PC-3 (cell line): ENCODE results near the gene MED12L. TPM values are rescaled to one million over a fixed set of nuclear protein-coding genes. Genes with fewer than 3 reads are reported as not detected.

Source experiments
- ATAC-seq: fragments of 200-7000 bp; cut with Tn5 transposase; 2 replicates; pipeline ENCODE4 v1.9.1; 2020; ENCODE audit warnings: mild to moderate bottlenecking, moderate library complexity
- BruUV-seq: library from RNA; stranded (reverse); fragments of 400-500 nt; replicated peaks from 2 replicates; lab custom pipeline; 2021; lab: Mats Ljungman, UMichigan
- CTCF ChIA-PET: fragments of 300-600 bp; sonication (Branson Sonifier 250); formaldehyde crosslinking; loops from one replicate; lab custom pipeline; 2022; ENCODE audit warnings: antibody characterized with exemption; lab: Charles Lee
- POLR2A ChIA-PET: fragments of 300-600 bp; sonication (Branson Sonifier 250); formaldehyde crosslinking; loops from one replicate; lab custom pipeline; 2022; ENCODE audit warnings: antibody characterized with exemption; ENCODE audit not compliant: unreplicated experiment; lab: Charles Lee
- DNase-seq: peaks from one replicate; pipeline ENCODE4 v3.0.0-alpha.2; 2015
- H2AFZ ChIP-seq: fragments of 300-600 bp; sonication (generic); 2 replicates; pipeline ENCODE4 v1.6.0; 2016; ENCODE audit warnings: antibody characterized with exemption, low read length
- H3F3A ChIP-seq: fragments of 300-600 bp; sonication (generic); one replicate; pipeline ENCODE4 v1.6.0; 2017; ENCODE audit warnings: antibody characterized with exemption, low read length, control low read depth, mild to moderate bottlenecking; ENCODE audit not compliant: unreplicated experiment
- H3K27ac ChIP-seq: fragments of 300-600 bp; sonication (generic); 2 replicates; pipeline ENCODE4 v1.5.1; 2016; ENCODE audit warnings: mild to moderate bottlenecking, low read length
- H3K27me3 ChIP-seq: fragments of 300-600 bp; sonication (generic); 2 replicates; pipeline ENCODE4 v1.6.1; 2016; ENCODE audit warnings: low read length, mixed read lengths
- H3K36me3 ChIP-seq: fragments of 300-600 bp; sonication (generic); 2 replicates; pipeline ENCODE4 v1.6.1; 2016; ENCODE audit warnings: low read depth, mixed run types, low read length, mixed read lengths
- H3K4me1 ChIP-seq: fragments of 300-600 bp; sonication (generic); 2 replicates; pipeline ENCODE4 v1.5.1; 2016; ENCODE audit warnings: low read length; ENCODE audit not compliant: insufficient read depth
- H3K4me2 ChIP-seq: fragments of 300-600 bp; sonication (generic); 2 replicates; pipeline ENCODE4 v1.6.0; 2016; ENCODE audit warnings: low read length
- H3K4me3 ChIP-seq: fragments of 300-600 bp; sonication (generic); 2 replicates; pipeline ENCODE4 v1.5.1; 2016; ENCODE audit warnings: mild to moderate bottlenecking, low read length, mixed read lengths
- H3K79me2 ChIP-seq: fragments of 300-600 bp; sonication (generic); 2 replicates; pipeline ENCODE4 v1.6.1; 2017; ENCODE audit warnings: low read length, mixed read lengths
- H3K9ac ChIP-seq: fragments of 300-600 bp; sonication (generic); 2 replicates; pipeline ENCODE4 v1.6.0; 2016; ENCODE audit warnings: mild to moderate bottlenecking, low read length
- H3K9me2 ChIP-seq: fragments of 300-600 bp; sonication (generic); replicated peaks from 2 replicates; pipeline ENCODE4 v1.6.1; 2016; ENCODE audit warnings: mixed run types, low read length, mixed read lengths
- H3K9me3 ChIP-seq: fragments of 300-600 bp; sonication (generic); 2 replicates; pipeline ENCODE4 v1.6.1; 2016; ENCODE audit warnings: low read length, mixed read lengths
- H4K20me1 ChIP-seq: fragments of 300-600 bp; sonication (generic); 2 replicates; pipeline ENCODE4 v1.6.1; 2016; ENCODE audit warnings: low read length, mixed read lengths
- EZH2 ChIP-seq: fragments of 300-600 bp; sonication (generic); IDR thresholded peaks from one replicate; pipeline ENCODE4 v1.6.1; 2017; ENCODE audit warnings: antibody characterized with exemption, mild to moderate bottlenecking, low read length; ENCODE audit not compliant: unreplicated experiment
- EZH2phosphoT487 ChIP-seq: fragments of 300-600 bp; sonication (generic); IDR thresholded peaks from 2 replicates; pipeline ENCODE4 v1.6.1; 2018; ENCODE audit warnings: mild to moderate bottlenecking, antibody characterized with exemption, low read length, borderline replicate concordance
- intact Hi-C: fragments of 100-400 bp; cut with micrococcal nuclease; formaldehyde crosslinking; loops from 2 replicates; pipeline ENCODE4 v1.9.0; 2023
- total RNA-seq: library from RNA; depleted of rRNA; stranded (reverse); fragments of >200 nt; gene quantifications from 2 replicates; pipeline ENCODE4 v1.2.3, GENCODE V29; 2014
- TF ChIP-seq, protein P1 (sequence below): fragments of 300-600 bp; sonication (generic); conservative IDR thresholded peaks from 2 replicates; pipeline ENCODE4 v1.5.1; 2017; ENCODE audit warnings: antibody characterized with exemption, low read depth, mild to moderate bottlenecking, low read length

MED12L gene
- total RNA-seq, 1 experiment from 2014 or later, result 0.55 TPM

GRCh38 chr3:151166161-151166560 lies 80.7 kb downstream of the MED12L start:
- intact Hi-C loops, result loop anchor here (10.0 kb wide), 1 partner anchor 259 kb away; no protein-coding TSS in a partner anchor
- H3K27me3 ChIP-seq, result no peaks in the 10 kb centered on the region
- no peaks in the 10 kb centered on the region for H3K4me1 ChIP-seq
- no peaks in the 10 kb centered on the region for H4K20me1 ChIP-seq
- H3K36me3 ChIP-seq, result no peaks in the 10 kb centered on the region
- no peaks in the 10 kb centered on the region for H3K9me2 ChIP-seq
- no peak overlapping the region for H2AFZ ChIP-seq
- H3K79me2 ChIP-seq, result no peaks in the 10 kb centered on the region
- DNase-seq, result peak; percentile 28
- H3K4me3 ChIP-seq, result no peak overlapping the region
- no TSS peak for BruUV-seq
- H3K9ac ChIP-seq, result no peak overlapping the region
- H3K4me2 ChIP-seq, result no peak overlapping the region
- H3F3A ChIP-seq, result no peaks in the 10 kb centered on the region
- ChIA-PET POLR2A (no interaction called here), CTCF (no interaction called here)
- TF ChIP-seq EZH2 (no peak), EZH2phosphoT487 (no peak)
- TF ChIP-seq, protein P1, sequence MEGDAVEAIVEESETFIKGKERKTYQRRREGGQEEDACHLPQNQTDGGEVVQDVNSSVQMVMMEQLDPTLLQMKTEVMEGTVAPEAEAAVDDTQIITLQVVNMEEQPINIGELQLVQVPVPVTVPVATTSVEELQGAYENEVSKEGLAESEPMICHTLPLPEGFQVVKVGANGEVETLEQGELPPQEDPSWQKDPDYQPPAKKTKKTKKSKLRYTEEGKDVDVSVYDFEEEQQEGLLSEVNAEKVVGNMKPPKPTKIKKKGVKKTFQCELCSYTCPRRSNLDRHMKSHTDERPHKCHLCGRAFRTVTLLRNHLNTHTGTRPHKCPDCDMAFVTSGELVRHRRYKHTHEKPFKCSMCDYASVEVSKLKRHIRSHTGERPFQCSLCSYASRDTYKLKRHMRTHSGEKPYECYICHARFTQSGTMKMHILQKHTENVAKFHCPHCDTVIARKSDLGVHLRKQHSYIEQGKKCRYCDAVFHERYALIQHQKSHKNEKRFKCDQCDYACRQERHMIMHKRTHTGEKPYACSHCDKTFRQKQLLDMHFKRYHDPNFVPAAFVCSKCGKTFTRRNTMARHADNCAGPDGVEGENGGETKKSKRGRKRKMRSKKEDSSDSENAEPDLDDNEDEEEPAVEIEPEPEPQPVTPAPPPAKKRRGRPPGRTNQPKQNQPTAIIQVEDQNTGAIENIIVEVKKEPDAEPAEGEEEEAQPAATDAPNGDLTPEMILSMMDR, result peak; percentile 61
- no peak overlapping the region for H3K27ac ChIP-seq
- ATAC-seq, result no peak
- no peaks in the 10 kb centered on the region for H3K9me3 ChIP-seq

DNA sequence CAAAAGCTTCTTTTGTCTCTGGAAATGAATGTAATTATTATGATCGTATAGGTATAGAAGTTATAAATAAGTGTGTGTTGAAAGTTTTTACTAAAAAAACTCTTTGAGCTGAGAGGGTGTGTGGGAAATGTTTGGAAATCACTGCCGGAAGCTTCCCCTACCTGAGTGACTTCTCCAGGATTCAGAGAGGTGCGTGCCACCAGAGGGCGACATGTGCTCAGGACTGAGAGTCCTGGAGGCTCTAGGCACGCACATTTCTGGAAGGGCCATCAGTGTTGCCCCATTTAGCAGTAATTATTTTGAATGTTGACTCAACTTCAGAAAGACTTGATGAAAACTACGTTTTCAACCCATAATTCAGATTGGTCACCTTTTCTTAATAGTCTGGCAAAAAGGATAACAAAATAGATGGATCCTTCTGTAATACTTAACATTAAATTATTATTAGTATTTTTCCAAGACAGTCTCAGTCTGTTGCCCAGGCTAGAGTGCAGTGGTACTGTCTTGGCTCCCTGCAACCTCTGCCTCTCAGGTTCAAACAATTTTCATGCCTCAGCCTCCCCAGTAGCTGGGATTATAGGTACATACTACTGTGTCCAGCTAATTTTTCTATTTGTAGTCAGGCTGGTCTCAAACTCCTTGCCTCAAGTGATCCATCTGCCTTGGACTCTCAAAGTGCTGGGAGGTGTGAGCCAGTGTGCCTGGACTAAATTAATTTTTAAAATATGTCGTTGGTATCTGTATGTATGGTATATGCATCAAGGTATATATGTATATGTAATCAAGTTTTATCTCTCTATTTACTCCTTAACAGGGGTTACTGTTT lies 83.0 kb downstream of the MED12L start:
- Histone ChIP-seq H3K4me1 (no peaks in the 10 kb centered on the region), H3K79me2 (no peaks in the 10 kb centered on the region), H3K4me3 (no peak overlapping the region), H2AFZ (no peak overlapping the region), H3K9me3 (no peaks in the 10 kb centered on the region), H3K27ac (no peak overlapping the region), H3K9me2 (no peaks in the 10 kb centered on the region), H3K9ac (no peak overlapping the region), H3K4me2 (no peak overlapping the region), H3K36me3 (no peaks in the 10 kb centered on the region), H3K27me3 (no peaks in the 10 kb centered on the region), H3F3A (no peaks in the 10 kb centered on the region), H4K20me1 (no peaks in the 10 kb centered on the region)
- POLR2A ChIA-PET, result no interaction called here
- peak; percentile 87 for DNase-seq
- TF ChIP-seq, protein P1, result peak; percentile 93
- TF ChIP-seq EZH2phosphoT487 (no peak), EZH2 (no peak)
- intact Hi-C loops, result loop anchor here (1.0 to 10.0 kb wide), 3 partner anchors 59 to 256 kb away; no protein-coding TSS in a partner anchor
- CTCF ChIA-PET, result interaction anchor here (0.6 to 1.0 kb wide), 5 partner anchors 33 to 465 kb away, joined by 3 to 9 read pairs (median 4); no protein-coding TSS in a partner anchor
- ATAC-seq, result peak; percentile 97
- BruUV-seq, result no TSS peak
